Measurements from ENCODE around the gene SEPTIN2.
"Not testable (repeated sequence)": the region's sequence is repeated elsewhere in the genome, so short reads cannot be mapped to it uniquely, and the experiment has no call there.

- TF ChIP-seq POLR2A (IDR thresholded peaks at IDR 0.05; ENCODE audit: low read depth, low read length); EZH2 (IDR thresholded peaks at IDR 0.05; ENCODE audit: borderline replicate concordance, low read depth, low read length, severe bottlenecking); POLR2AphosphoS5 (IDR thresholded peaks at IDR 0.05; ENCODE audit: insufficient read depth, low read depth, low read length); FOS (IDR thresholded peaks at IDR 0.05; ENCODE audit: borderline replicate concordance, insufficient read depth, low read length); GATA2 (IDR thresholded peaks at IDR 0.05; ENCODE audit: insufficient read depth, insufficient read length, low read depth, low read length): not testable (repeated sequence)
- TF ChIP-seq, protein P1, sequence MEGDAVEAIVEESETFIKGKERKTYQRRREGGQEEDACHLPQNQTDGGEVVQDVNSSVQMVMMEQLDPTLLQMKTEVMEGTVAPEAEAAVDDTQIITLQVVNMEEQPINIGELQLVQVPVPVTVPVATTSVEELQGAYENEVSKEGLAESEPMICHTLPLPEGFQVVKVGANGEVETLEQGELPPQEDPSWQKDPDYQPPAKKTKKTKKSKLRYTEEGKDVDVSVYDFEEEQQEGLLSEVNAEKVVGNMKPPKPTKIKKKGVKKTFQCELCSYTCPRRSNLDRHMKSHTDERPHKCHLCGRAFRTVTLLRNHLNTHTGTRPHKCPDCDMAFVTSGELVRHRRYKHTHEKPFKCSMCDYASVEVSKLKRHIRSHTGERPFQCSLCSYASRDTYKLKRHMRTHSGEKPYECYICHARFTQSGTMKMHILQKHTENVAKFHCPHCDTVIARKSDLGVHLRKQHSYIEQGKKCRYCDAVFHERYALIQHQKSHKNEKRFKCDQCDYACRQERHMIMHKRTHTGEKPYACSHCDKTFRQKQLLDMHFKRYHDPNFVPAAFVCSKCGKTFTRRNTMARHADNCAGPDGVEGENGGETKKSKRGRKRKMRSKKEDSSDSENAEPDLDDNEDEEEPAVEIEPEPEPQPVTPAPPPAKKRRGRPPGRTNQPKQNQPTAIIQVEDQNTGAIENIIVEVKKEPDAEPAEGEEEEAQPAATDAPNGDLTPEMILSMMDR (IDR thresholded peaks at IDR 0.05; ENCODE audit: extremely low read depth in 1 of 2, insufficient read depth in 1 of 2, low read depth in 1 of 2, low read length in 2 of 2), result not testable (repeated sequence)
These were observed 81.1 kb downstream of the SEPTIN2 start for GRCh38 chr2:241396809-241397208.
